Renal cortex interstitium (tissue), 11 donors: ENCODE data around the gene SARM1. TPM values are rescaled to one million over a fixed set of nuclear protein-coding genes. Genes with fewer than 3 reads are reported as not detected.
A peak's percentile ranks its signal among the peaks of the same experiment; 100 is the strongest.
"Not testable (repeated sequence)": the region's sequence is repeated elsewhere in the genome, so short reads cannot be mapped to it uniquely, and the experiment has no call there.

Source experiments
- DNase-seq, 11 donors: peaks; one replicate each; pipeline ENCODE4 v3.0.0-alpha.2; 2013; ENCODE audit warnings: low read depth in 9 of 11, low spot score in 4 of 11; ENCODE audit errors: extremely low read depth in 1 of 11
- polyA plus RNA-seq, 3 donors: library from polyadenylated mRNA; unstranded; fragments of 120-200 nt; gene quantifications; one replicate each; pipeline ENCODE4 v1.2.1, GENCODE V29; 2013; ENCODE audit not compliant: insufficient read length in 3 of 3

Gene SARM1
- polyA plus RNA-seq, 3 donors: 10.5 to 15.9 (median 15.4) TPM

DNA sequence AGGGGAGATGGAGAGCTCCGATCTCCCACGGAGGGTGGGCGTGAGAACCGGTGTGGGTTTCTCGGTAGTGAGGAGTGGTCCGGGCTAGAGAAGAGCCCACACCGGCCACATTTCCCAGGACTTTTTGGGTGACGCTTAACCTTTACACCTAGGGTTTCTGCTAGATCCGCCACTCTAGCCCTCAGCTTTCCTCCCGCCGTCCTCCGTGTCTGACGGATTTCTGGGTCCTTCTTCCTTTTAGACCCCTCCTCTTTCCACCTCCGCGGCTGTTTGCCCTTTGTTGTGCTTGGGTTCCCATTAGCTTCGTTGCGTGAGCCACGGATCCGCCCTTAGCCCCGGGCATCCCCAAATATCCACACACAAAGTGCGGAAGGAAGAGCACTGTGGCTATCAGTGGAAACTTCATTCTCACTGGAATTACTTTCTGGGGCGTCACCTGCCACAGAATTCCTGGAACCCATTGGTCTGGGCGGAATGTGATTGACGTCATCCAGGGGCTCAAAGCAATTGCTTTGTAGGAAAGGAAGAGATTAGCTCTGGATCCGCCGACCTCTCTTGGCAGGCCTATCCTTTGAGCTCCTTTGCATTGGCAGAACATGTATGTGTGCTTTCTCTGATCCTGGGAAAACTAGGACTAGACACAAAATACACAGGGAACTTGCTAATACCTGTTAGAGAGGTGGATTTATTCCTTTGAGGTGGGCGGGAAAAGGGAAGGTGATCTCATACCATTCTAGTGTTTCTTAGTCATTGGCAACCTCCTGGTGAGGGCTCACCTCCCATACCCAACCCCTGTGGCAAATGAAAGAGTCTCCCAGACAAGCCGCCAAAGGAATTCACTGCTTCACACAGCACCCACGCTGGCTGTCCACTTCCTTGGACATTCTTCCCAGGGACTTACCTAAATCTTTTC lies 35.3 kb upstream of the SARM1 start:
- peak; percentile 50 to 86 (median 71) for DNase-seq

DNA sequence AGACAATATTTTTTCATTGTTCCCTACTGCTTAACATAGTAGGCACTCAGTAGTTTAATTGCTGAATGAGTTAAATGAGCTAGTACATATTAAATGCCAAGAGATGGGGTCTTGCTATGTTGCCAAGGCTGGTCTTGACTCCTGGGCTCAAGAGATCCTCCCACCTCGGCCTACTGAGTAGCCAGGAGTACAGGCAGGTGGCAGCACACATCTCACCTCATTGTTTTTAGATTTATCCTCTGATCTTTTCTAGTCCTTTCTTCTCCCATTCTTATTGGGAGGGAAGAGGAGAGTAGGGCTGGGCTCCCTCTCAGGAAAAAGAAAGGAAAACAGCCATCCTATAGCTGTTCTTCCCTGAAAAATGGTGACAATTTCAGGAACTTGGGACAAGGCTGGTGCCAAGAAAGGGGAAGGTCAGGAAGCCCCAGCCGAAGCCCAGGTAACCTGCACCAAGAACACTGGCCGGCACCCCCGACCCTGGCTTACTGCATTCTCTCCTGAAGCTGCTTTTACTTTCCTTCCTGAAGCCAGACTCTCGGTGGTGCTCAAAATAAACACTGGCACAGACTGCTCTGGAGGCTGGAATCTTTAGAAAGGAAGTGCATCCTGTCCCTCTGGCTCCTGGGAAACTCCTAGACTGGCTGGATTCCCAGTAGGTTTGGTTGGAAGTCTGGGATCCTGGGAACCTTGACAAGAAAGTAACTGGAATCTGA lies 33.3 kb upstream of the SARM1 start:
- DNase-seq: no peak

DNA sequence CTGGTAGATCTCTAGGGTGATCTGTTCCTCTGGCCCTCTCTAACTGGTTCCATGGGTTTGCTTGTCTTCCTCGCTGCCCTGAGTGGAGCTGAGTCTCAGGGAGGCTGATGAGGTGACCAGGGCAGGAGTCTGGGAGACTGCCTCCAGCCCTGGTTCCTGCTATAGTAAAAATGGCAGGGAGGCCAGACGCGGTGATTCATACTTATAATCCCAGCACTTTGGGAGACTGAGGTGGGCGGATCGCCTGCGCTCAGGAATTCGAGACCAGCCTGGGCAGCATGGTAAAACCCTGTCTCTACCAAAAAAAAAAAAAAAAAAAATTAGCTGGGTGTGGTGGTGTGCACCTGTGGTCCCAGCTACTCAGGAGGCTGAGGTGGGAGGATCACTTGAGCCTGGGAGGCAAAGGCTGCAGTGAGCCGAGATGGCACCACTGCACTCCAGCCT lies 32.7 kb upstream of the SARM1 start:
- not testable (repeated sequence) for DNase-seq

DNA sequence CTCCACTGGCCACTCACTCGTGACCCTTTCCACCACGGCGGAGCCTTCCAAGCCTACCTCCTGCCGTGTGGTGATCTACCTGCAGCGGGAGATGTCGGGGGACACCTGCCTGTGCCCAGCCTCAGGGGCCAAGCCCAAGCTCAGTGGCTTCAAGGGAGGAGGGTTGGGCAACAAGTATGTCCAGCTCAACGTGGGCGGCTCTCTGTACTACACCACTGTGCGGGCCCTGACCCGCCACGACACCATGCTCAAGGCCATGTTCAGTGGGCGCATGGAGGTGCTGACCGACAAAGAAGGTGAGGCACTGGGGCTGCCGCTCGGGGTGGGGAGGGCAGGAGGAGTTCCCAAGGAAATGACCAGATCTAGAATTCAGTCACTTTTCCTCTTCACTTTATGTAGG lies 32.1 kb upstream of the SARM1 start:
- DNase-seq: no peak

DNA sequence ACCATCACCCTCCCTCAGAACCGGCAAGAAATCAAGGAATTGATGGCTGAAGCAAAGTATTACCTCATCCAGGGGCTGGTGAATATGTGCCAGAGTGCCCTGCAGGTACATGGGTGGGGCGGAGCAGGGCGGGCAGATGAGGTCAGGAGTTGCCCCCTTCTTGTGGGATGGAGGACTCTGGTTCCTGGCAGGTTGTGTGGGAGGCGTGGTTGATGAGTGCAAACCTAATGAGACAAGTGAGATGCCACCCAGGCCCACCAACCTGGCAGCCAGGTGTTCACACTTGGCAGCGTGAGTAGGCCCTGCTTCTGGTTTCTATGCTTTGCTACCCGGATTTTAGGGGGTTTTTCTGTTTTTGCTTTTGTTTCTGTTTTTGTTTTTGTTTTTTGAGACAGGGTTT lies 31.1 kb upstream of the SARM1 start:
- no peak for DNase-seq

DNA sequence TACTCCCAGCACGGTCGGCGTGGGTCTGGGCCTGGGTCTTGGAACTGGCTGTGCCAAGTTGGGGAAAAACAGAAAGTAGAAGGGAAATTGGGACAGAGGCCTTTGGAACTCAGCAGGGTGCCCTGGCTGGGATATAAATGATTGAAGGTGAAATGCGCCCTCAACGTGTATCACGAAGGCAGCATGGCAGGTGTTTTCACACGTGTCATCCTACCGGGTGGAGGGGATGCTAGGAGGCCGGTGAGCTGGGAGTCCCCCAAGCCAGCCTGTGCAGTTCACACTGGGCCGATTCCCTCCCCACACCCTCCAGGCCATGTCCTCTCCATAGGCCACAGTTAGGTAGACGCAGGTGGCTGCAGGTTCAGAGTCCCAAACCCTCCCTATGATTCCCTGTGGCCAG lies 30.0 kb upstream of the SARM1 start:
- DNase-seq: no peak

DNA sequence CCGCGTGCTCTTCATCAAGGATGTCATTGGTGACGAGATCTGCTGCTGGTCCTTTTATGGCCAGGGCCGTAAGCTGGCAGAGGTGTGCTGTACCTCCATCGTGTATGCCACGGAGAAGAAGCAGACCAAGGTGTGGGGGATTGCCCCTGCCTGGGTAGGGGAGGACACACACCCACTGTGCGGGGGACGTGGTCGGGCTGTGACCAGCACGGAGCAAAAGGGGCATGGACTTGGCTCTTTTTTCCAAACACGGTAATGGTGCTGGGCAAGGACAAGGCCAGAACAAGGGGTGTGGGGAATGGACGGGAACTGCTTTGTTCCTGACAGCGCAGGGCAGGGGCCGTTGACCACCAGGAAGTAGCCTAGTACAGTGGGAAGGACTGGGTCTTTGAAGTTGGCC lies 29.2 kb upstream of the SARM1 start:
- no peak for DNase-seq

DNA sequence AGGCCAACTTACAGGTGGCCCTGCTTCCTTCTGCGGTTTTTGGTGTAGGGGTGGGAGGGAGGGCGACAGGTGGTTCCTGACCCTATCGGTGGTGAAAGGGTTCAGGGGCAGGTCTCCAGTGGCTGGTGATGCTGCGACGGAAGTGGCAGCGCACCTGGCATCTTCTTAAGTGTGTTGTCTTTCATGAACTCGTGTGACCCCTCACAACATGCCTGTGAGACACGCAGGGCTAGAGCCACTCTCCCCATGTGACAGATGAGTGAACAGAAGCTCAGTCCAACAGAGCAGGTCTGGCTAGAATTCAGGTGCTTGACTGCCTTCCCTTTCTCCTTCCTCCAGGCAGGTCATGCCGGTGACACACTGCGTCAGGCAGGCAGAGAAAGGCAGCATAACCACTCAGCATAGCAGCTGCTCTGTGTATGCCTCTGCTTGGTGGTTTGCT lies 28.0 kb upstream of the SARM1 start:
- DNase-seq: no peak

DNA sequence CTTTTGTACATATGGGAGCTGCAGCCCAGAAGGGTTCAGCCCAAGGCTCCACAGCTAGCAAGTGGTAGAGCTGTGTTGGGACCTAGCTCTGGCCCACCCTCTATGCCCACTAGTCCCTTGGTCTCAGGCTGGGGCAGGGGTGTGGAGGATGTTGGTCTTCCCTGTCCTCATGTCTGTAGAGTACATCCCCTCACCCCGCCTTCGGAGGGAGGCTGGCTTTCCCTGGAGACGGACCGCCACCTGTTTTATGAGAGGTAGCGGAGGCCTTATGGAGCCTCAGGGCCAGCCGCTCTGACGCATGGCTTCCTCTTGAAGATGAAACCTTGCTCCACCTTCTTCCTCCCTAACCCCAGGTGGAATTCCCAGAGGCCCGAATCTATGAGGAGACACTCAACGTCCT lies 27.5 kb upstream of the SARM1 start:
- no peak for DNase-seq

DNA sequence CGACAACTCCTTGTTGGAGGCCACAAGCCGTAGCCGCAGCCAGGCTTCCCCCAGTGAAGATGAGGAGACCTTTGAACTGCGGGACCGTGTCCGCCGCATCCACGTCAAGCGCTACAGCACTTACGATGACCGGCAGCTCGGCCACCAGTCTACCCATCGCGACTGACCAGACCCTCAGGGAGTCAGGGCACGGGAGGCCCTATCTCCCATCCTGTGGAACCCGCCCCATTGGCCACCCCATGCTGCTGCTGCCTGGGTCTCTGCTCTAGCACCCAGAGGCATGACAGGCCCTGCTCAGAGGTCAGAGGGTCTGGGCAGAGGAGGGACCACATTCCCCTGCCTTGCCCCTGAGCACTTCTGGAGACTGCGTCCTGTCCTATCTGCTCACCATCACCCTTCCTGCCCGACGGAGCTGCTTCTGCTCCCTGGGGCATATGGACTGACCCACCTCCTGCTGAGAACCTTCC lies 27.0 kb upstream of the SARM1 start:
- no peak for DNase-seq

DNA sequence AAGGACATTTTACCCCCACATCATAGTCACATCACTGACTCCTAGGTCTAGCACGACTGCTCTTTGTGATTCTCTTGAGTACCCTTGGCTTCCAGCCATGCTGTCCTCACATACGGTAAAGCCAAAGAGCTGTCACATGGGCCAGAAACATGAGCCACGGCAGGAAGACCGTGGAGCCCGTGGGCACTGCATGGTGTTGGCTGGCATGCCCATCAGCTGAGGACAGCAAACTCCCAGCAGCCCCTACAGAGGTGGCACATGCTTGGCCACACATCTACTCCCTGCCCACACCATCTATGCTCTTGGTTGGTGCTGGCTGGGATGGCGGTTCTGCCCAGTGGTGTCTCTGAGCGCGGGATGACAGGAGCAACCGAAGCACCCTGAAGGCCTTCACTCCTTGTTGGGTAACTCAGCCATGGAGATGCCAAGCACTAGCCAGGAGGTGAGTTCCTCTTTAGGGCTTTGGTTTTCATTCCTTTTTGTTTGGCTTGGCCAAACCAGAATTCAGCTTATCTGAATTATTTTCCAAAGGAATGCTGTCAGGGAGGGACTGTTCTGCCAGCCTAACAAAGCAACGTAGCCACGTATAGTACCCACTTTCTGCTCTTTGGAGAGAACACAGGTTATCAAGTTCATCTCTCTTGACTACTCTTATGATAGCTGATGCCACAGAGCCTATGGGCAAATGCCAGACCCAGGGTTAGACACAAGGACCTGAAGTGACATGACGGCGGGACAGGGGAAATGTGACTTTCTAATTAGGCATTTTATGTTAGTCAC lies 25.9 kb upstream of the SARM1 start:
- no peak for DNase-seq

DNA sequence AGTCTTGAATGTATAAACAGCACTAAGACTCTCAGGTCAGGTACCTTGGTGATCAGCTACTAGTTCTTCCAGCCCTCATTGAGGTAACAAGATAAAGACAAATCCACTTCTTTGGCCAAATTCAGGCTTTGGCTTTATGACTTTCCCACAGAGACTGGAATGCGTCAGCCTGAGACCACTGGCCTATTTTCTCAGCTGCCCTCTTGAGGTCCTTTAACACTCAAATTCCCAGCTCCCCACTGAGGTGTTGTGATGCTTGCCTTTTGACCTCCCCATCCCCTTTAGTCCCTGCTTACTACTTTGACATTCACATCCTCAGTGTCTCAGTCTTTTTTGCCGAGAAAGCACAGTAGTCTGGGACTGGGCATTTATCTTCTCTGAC lies 25.3 kb upstream of the SARM1 start:
- DNase-seq: no peak

DNA sequence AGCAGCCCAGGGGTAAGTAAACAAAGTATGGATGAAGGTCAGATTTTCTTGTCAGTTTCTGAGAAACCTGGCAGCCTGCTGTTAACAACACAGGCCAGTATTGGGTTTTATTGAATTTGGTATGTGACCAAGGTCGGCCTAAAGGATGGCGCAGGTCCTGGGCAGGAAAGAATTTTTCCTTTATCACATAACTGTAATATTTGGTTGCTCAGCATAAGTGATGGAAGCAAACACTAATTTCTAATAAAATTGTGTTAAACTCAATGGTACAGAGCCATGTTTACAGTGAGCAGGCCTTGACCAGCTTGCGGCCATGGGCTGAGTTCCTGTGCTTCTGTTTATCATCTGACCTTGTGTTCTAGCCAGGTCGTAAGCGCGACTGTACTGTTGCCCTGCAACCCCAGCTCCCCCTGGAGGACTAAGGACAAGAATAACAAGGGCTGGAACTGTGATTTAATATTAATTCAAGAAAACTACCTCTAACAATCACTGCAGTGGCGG lies 24.7 kb upstream of the SARM1 start:
- no peak for DNase-seq

DNA sequence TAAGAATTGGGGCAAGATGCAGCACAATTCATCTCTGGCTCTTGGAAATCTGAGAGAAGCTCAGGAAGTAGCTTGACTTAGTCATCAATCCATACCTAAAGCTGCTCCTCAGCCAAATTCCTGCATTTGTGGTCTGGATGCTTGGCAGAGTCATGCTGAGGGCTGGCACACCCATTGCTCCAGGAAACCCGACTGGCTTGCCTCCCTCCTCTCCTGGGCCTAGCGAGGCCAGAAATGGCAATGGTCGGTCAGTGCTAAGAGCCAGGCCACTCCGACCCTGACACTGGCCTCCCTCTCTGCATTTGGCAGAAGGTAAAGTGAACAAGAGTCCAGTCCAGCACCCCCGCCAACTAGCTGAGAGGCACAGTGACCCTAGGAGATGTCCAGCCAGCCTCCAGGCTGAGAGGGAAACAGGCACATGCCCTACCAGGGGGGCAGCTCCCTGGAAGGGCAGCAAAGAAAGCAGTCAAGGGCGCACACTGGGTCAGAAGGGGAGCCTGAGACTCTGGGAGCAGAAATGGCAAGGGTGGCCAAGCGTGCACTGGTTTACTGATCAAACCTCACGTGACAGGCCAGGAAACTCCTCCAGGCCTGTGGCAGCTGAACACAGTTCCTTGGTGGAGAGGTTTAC lies 24.1 kb upstream of the SARM1 start:
- DNase-seq: no peak

DNA sequence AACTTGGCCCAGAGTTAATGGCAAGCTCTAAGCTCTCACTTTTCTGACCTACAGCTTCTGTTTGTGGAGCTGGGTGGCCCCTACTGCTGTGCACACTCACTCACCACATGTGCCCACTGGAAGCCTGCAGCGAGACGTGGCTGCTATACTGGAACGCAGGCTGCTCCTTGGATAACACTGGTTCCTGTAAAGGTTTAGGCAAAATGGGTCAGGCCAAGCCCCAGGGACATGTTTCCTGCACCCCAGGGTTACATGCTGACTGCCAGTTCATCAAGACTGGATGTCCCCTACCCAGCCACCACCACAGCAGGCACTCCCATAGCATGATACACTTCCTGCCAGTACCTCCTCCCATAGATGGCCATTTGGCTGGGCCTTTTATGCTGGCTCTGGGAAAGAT lies 22.5 kb upstream of the SARM1 start:
- DNase-seq: no peak

DNA sequence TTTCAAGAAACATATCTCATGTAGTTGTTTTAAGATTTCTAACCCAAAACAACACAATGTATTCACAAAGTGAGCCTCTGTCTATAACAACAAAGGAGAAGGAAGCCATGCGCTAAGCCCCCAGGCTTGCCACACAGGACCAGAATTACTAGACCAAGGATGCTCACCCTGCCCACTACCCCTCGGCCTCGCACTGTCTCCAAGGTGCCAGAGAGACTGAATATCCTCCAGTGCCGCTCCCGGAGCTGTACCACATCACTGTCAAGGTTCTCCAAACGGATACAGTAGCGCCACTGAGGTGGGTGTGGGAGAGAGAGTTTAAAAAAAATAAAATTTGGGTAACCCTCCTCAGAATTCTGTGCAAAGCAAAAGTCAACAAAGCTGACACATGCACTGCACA lies 21.2 kb upstream of the SARM1 start:
- DNase-seq: no peak

DNA sequence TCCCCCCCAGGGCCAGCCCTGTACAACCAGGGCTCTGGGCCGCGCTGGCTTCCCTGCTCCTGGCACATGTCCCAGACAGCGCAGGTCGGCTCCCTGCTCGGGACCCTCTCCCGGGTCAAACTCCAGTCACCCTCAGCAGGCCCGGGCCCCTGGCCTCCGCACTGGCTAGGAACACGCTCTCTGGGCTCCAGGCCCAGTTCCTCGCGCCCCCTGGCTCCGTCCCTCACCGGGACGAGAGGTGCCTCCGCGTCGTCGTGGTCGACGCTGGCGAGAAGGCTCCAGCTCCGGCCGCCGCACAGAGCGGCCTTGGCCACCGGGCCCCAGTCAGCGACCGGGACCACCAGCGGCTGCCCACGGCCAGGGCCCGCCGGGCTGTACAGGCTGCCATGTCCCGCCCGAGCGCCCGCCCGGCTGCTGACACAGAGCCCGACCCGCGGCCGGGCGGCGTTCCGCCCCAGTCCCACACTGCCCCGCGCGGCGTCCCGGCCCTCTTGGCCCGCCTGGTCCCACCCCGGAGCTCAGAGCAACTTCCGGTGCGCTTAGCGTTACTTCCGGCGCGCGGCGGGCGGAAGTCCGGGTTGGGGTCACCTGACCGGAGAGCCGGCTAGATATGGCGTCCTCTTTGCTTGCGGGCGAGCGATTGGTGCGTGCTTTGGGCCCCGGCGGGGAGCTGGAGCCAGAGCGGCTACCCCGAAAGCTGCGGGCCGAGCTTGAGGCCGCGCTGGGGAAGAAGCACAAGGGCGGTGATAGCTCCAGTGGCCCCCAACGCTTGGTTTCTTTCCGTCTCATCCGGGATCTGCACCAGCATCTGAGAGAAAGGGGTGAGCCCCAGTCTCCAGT lies 14.2 kb upstream of the SARM1 start, which contains the start of gene POLDIP2:
Gene POLDIP2 (minus strand): TSS at position 467 of the 840 bp plus-strand sequence. CDS start 79 bp downstream, at position 388.
- peak; percentile 78 to 94 (median 91) for DNase-seq

DNA sequence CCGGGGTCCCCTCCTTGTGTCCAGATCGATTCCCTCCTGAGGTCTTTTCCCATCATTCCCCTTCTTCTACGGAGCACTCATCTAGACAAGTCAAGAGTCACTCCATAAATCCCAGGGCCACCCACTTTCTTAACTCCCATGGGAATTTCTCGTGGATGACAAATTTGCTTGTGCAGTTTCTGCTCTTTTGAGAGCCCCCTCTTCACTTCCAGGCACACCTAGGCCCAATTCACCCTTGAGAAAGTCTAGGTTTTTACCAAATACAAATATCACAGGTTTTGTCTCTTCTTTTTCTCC lies 13.6 kb upstream of the SARM1 start:
- no peak for DNase-seq
